Measurements from ENCODE around the gene TENM3. TPM values are rescaled to one million over a fixed set of nuclear protein-coding genes. Genes with fewer than 3 reads are reported as not detected.

Gene TENM3
- total RNA-seq, 2 experiments from 2014 or later, result not detected

DNA sequence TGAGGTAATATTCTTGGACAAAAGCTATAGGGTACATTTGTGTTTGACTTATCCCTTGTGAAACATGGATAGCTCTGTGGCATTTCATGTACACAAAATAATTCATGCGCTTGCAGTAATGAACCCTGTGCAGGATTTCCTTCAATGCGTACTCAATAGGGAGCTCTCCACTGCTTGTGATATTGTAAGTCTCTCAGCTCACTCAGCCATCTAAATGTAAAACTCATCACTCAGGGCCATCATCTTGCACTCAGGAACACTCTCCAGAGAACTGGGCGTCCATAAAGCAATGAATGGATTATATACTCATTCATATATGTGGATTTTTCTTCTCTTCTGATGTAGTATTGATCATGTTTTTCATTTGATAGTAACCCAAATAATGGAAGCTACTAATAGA lies 385.9 kb downstream of the TENM3 start:
- DNase-seq, result no peak
- Histone ChIP-seq H3K4me3 (ENCODE audit: low read length) (no peak overlapping the region), H3K36me3 (ENCODE audit: insufficient read depth, low read length) (no peaks in the 10 kb centered on the region), H3K9me3 (ENCODE audit: control insufficient read depth in 1 of 2, insufficient read depth in 1 of 2, low read length in 2 of 2) (no peaks in the 10 kb centered on the region), H3K27me3 (ENCODE audit: control insufficient read depth in 1 of 2, insufficient read depth in 2 of 2, low read length in 2 of 2) (no peaks in the 10 kb centered on the region), H3K4me1 (ENCODE audit: insufficient read depth, low read length) (no peaks in the 10 kb centered on the region), H3K27ac (ENCODE audit: low read depth in 1 of 2, low read length in 2 of 2) (no peak overlapping the region)
- ChIA-PET CTCF (no interaction called here), POLR2A (no interaction called here)
- Mint-ChIP-seq H3K9me3 (no peaks in the 10 kb centered on the region), H3K27me3 (peaks cover 23% of the 10 kb centered on the region), H3K36me3 (ENCODE audit: low read depth) (no peaks in the 10 kb centered on the region), H3K4me3 (no peak overlapping the region), H3K4me1 (ENCODE audit: low read depth) (no peaks in the 10 kb centered on the region), H3K27ac (no peak overlapping the region)
- TF ChIP-seq, protein P1, sequence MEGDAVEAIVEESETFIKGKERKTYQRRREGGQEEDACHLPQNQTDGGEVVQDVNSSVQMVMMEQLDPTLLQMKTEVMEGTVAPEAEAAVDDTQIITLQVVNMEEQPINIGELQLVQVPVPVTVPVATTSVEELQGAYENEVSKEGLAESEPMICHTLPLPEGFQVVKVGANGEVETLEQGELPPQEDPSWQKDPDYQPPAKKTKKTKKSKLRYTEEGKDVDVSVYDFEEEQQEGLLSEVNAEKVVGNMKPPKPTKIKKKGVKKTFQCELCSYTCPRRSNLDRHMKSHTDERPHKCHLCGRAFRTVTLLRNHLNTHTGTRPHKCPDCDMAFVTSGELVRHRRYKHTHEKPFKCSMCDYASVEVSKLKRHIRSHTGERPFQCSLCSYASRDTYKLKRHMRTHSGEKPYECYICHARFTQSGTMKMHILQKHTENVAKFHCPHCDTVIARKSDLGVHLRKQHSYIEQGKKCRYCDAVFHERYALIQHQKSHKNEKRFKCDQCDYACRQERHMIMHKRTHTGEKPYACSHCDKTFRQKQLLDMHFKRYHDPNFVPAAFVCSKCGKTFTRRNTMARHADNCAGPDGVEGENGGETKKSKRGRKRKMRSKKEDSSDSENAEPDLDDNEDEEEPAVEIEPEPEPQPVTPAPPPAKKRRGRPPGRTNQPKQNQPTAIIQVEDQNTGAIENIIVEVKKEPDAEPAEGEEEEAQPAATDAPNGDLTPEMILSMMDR (IDR thresholded peaks at IDR 0.05), result no peak
- ATAC-seq (ENCODE audit: poor library complexity), result no peak
- intact Hi-C loops (cut with DNase I, micrococcal nuclease), result no loop called here

DNA sequence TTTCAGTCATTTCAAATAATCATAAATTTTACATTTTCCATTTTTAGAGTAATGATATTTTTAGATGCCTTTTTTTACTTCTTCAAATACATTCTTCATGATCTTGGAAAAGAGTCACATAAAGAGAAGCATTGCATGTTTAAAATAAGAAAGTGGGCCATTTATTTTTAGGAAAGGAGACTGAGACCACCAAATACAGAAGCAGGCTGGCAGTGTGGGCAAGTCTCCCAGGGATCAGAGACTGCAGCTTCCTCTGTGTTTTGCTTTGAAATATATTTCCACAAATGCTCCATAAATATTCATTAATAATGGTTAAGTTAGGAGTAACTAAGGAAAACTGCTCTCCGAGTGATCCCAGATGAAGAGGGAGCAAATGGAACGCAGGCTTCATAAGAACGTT lies 397.3 kb downstream of the TENM3 start:
- H3K27me3 Mint-ChIP-seq, result no peaks in the 10 kb centered on the region
- CTCF ChIA-PET, result no interaction called here
- intact Hi-C loops (cut with DNase I, micrococcal nuclease), result no loop called here

DNA sequence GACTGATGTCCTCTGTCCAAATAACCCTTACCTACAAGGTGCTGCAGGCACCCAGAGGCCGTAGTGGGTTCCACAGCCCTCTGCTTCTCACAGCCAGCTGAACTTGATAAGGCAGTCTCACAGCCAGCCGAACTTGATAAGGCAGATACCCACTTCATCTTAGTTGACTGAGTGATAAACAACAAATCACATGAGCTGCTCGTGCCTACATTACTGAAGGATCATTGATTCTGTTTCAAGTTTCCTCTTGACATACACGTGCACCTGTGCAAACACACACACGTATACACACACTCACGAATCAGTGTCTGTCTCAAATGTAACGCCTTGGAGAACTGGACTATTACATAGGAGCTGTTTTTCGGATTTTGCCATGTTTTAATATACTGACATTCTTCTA lies 397.7 kb downstream of the TENM3 start:
- no peak overlapping the region for H3K4me3 ChIP-seq (ENCODE audit: low read length)
- H3K4me3 Mint-ChIP-seq, result no peak overlapping the region
- TF ChIP-seq, protein P1 (IDR thresholded peaks at IDR 0.05), result no peak
- H3K4me1 ChIP-seq (ENCODE audit: insufficient read depth, low read length), result no peaks in the 10 kb centered on the region
- H3K9me3 ChIP-seq (ENCODE audit: control insufficient read depth in 1 of 2, insufficient read depth in 1 of 2, low read length in 2 of 2), result no peaks in the 10 kb centered on the region
- H3K27ac ChIP-seq (ENCODE audit: low read depth in 1 of 2, low read length in 2 of 2), result no peak overlapping the region
- H3K36me3 Mint-ChIP-seq (ENCODE audit: low read depth), result no peaks in the 10 kb centered on the region
- no peaks in the 10 kb centered on the region for H3K27me3 ChIP-seq (ENCODE audit: control insufficient read depth in 1 of 2, insufficient read depth in 2 of 2, low read length in 2 of 2)
- ChIA-PET CTCF (no interaction called here), POLR2A (no interaction called here)
- H3K27ac Mint-ChIP-seq, result no peak overlapping the region
- H3K4me1 Mint-ChIP-seq (ENCODE audit: low read depth), result no peaks in the 10 kb centered on the region
- intact Hi-C loops (cut with DNase I, micrococcal nuclease), result no loop called here
- H3K27me3 Mint-ChIP-seq, result no peaks in the 10 kb centered on the region
- no peaks in the 10 kb centered on the region for H3K36me3 ChIP-seq (ENCODE audit: insufficient read depth, low read length)
- DNase-seq (no peak), ATAC-seq (ENCODE audit: poor library complexity) (no peak)
- H3K9me3 Mint-ChIP-seq, result peaks cover 6% of the 10 kb centered on the region

More for the DNA sequence above, 397.3 kb downstream of the TENM3 start:
- DNase-seq (no peak), ATAC-seq (ENCODE audit: poor library complexity) (no peak)
- Histone ChIP-seq H3K27ac (ENCODE audit: low read depth in 1 of 2, low read length in 2 of 2) (no peak overlapping the region), H3K4me3 (ENCODE audit: low read length) (no peak overlapping the region), H3K27me3 (ENCODE audit: control insufficient read depth in 1 of 2, insufficient read depth in 2 of 2, low read length in 2 of 2) (no peaks in the 10 kb centered on the region), H3K4me1 (ENCODE audit: insufficient read depth, low read length) (no peaks in the 10 kb centered on the region), H3K9me3 (ENCODE audit: control insufficient read depth in 1 of 2, insufficient read depth in 1 of 2, low read length in 2 of 2) (no peaks in the 10 kb centered on the region), H3K36me3 (ENCODE audit: insufficient read depth, low read length) (no peaks in the 10 kb centered on the region)
- H3K4me3 Mint-ChIP-seq, result no peak overlapping the region
- no peaks in the 10 kb centered on the region for H3K36me3 Mint-ChIP-seq (ENCODE audit: low read depth)
- no peaks in the 10 kb centered on the region for H3K4me1 Mint-ChIP-seq (ENCODE audit: low read depth)
- peaks cover 2% of the 10 kb centered on the region for H3K9me3 Mint-ChIP-seq
- TF ChIP-seq, protein P1 (IDR thresholded peaks at IDR 0.05), result no peak
- H3K27ac Mint-ChIP-seq, result no peak overlapping the region
- POLR2A ChIA-PET, result no interaction called here
